Brain pericyte (primary cell): Measurements from ENCODE around the gene MB21D2.
"Not testable (repeated sequence)": the region's sequence is repeated elsewhere in the genome, so short reads cannot be mapped to it uniquely, and the experiment has no call there.

Source experiments
- DNase-seq: peaks from one replicate; pipeline ENCODE4 v3.0.0-alpha.2; 2012; ENCODE audit warnings: low read depth, low spot score

MB21D2 gene, protein sequence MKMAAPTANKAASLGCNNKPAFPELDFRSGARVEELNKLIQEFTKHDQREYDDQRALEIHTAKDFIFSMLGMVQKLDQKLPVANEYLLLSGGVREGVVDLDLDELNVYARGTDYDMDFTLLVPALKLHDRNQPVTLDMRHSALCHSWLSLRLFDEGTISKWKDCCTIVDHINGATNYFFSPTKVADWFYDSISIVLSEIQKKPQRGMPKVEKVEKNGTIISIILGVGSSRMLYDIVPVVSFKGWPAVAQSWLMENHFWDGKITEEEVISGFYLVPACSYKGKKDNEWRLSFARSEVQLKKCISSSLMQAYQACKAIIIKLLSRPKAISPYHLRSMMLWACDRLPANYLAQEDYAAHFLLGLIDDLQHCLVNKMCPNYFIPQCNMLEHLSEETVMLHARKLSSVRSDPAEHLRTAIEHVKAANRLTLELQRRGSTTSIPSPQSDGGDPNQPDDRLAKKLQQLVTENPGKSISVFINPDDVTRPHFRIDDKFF

DNA sequence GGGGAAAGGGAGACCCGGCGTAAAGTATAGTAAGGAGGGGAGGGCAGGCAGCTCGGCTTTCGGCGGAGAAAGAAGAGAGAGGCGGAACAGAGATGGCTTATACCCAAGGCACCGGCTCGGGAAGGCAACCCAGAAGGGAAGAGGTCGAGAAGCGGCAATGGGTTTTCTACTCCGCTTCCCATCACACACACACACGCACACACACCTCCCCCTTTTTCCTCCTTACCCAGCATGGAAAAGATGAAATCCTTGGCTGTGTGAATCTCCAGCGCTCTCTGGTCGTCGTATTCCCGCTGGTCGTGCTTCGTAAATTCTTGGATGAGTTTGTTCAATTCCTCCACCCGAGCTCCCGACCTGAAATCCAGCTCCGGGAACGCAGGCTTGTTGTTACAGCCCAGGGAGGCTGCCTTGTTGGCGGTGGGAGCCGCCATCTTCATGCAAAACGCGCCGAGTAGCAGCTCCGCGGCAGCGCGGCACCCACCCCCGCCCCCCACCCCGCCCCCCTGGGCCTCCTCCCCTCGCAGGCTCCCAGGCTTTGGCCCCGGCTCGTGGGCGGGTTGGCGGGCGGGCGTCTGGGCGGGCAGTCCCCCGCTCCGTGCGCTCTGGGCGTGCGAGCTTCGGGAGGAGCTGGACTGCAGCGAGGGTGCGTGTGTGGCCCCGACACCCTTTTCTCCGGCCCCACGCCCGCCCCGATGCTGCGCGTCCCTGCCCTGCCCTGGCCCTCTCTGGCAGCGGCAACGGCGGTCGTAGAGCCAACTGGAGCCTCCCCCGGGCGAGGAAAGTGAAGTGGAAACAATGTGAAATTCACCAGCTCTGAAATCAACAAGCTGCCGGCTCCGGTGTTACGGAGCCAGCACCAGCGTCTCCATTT is at the start of gene MB21D2:
MB21D2 (minus strand) TSS at position 453 of the 871 bp plus-strand sequence; CDS start at position 437, 16 bp downstream.
- peak; percentile 27 for DNase-seq

DNA sequence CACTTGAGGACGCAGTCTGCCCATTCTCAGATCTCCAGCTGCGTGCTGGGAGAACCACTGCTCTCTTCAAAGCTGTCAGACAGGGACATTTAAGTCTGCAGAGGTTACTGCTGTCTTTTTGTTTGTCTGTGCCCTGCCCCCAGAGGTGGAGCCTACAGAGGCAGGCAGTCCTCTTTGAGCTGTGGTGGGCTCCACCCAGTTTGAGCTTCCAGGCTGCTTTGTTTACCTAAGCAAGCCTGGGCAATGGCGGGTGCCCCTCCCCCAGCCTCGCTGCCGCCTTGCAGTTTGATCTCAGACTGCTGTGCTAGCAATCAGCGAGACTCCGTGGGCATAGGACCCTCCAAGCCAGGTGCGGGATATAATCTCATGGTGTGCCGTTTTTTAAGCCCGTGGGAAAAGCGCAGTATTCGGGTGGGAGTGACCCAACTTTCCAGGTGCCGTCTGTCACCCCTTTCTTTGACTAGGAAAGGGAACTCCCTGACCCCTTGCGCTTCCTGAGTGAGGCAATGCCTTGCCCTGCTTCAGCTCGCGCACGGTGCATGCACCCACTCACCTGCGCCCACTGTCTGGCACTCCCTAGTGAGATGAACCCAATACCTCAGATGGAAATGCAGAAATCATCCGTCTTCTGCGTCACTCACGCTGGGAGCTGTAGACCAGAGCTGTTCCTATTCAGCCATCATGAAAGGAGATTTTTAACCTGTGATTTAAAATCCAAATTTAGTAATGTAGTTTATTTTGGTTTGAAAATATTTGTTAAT is 47.5 kb upstream of the MB21D2 start:
- DNase-seq = not testable (repeated sequence)

DNA sequence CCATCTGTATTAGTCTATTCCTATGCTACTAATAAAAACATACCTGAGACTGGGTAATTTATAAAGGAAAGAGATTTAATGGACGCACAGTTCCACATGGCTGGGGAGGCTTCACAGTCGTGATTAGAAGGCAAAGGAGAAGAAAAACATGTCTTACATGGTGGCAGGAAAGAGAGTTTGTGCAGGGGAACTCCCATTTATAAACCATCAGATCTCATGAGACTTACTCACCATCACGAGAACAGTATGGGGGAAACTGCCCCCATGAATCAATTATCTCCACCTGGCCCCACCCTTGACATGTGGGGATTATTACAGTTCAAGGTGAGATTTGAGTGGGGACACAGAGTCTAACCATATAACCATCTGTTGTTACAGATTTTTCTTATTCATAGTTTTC is 42.1 kb upstream of the MB21D2 start:
- no peak for DNase-seq

DNA sequence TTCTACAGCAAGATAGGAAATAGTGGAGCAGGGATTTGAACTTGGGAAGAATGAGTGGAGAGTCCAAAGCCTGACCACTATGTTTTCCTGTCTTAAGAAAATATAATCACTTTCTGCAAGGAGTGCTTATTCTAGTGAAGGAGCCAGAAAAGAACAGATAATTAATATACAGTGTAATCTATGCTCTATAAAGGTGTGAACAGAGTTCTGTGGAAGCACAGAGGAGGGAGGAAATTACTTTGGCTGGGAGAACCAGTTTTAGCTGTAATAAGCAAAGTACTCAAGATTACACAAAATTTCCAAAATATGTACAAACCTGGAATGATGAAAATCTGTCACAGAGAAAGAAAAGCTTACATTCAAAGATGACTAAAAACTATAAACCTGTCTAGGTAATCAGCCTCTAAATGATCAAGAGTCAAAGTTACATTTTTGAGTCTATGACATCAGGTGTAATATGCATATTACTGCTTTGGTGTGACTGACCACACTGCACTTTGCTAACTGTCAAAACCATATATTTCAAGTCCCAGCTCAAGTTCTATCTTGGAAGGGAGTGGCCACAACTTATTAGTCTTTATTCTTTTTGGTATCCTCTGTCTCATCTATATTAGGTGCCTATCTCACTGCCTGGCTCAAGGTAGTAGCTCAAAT is 40.7 kb upstream of the MB21D2 start:
- DNase-seq = no peak

DNA sequence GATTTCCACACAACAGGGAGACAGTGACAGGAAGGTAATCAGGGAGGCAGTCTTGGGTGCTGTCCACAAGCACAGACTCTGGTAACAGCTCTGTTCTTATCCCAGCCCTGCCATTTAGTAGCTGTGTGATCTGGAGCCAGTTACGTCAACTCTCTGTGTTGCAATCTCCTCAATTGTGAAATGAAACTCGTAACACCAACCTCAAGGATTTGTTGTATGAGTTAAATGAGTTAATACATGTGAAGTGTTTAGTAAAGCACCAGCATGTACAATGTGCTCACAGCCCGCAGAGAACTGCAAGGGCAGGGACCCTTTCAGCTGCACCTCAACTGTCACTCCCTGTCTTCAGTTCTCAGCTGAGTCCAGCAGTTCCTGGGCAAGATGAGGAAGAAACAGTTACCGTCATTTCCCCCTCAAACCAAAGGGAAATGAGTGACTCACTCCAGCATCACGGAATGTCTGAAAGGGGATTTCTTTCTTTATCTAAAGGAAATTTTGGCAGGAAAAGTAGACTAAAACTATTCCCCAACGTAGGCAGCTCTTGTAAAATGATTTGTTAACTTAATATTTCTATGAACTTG is 39.9 kb upstream of the MB21D2 start:
- DNase-seq = peak; percentile 7

DNA sequence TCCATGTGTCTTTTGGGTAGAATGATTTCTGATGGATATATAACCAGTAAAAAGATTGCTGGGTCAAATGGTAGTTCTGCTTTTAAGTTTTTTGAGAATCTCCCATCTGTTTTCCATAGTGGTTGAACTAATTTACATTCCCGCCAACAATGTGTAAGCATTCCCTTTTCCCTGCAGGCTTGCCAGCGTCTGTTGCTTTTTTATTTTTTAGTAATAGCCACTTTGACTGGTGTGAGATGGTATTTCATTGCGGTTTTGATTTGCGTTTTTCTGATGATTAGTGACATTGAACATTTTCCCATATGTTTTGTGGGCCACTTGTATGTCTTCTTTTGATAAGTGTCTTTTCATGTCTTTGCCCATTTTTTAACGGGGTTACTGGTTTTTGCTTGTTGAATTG is 36.3 kb upstream of the MB21D2 start:
- no peak for DNase-seq

DNA sequence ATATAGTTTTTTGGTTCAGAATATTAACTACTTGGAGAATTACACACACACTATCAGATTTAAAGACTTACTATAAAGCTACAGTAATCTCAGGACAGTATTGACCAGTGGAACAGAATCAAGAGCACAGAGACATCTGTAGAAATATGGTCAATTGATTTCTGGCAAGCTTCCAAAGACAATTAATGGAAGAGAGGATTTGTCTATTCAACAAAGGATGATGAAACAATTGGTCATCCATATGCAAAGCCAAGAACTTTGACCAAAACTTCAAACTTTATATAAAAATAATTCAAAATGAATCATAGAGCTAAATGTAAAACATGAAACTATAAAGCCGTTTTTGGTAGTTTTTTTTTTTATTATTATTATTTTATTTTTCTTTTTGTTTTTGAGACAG is 29.8 kb upstream of the MB21D2 start:
- no peak for DNase-seq

DNA sequence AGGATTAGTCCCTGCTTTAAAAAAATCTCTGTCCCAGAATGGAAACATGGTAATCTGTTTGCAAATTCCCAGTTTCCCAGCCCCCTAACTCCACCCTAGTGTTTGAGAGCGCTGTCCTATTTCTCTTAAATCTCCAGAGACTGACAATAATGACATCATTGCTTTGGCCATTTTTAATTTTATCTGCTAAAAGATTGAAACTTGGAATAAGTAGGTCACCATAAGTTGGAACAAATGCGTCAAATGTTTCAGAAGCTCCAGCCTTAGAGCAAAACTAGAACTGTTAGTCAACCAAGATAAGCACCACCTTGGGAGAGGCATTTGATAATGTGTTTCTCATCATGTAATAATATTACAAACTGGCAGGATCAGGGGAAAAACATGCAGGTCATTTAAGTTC is 25.7 kb upstream of the MB21D2 start:
- no peak for DNase-seq

DNA sequence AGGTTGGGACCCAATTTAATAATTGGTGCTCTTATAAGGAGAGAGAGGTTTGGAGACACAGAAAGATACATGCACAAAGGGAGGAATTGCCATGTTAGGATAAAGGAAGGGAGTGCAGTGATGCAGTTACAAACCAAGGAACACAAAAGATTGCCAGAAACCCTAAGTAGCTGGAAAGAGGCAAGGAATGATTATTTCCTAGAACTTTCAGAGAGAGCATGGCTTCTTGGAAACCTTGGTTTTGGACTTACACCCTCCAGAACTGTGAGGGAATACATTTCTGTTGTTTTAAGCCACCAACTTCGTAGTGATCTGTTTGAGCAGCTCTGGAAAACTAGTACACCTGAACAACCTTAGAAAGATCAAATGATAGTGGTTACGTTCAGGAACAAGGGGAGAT is 25.0 kb upstream of the MB21D2 start:
- no peak for DNase-seq

DNA sequence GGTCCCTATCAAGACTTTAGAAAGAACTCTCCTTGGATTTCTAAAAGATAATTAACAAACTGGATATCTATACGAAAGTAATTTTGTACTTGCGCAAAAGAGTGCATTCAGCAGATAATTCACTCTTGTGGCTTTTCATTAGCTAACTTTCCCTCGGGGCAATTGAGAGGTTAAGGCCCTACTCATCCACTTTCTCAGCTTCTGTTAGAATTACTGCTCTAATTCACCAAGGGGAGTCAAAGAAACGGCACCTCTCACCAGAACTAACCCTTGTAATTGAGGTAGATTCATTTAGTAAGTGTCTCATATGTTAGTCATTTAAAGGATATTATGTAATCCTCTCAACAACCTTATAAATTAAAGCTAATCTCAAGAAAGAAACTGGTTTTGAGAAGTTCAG is 22.5 kb upstream of the MB21D2 start:
- DNase-seq = no peak

DNA sequence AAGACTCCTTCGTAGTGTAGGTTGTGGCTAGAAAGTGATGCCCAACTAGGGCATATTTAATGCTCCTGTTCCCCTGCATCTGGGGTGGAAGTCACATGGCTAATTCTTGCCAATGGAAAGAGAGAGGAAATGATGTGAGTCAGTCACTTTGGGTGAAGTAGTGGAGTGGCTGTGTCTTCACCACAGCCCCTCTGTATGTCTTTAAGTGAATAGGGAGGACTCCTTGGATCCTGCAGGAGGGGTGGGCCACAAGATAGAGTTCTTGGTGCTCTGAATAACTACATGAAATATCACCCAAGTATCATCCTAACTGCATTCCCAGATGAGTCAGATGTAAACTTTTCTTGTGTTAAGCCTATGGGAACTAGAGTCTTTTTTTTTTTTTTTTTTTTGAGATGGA is 17.8 kb upstream of the MB21D2 start:
- no peak for DNase-seq

DNA sequence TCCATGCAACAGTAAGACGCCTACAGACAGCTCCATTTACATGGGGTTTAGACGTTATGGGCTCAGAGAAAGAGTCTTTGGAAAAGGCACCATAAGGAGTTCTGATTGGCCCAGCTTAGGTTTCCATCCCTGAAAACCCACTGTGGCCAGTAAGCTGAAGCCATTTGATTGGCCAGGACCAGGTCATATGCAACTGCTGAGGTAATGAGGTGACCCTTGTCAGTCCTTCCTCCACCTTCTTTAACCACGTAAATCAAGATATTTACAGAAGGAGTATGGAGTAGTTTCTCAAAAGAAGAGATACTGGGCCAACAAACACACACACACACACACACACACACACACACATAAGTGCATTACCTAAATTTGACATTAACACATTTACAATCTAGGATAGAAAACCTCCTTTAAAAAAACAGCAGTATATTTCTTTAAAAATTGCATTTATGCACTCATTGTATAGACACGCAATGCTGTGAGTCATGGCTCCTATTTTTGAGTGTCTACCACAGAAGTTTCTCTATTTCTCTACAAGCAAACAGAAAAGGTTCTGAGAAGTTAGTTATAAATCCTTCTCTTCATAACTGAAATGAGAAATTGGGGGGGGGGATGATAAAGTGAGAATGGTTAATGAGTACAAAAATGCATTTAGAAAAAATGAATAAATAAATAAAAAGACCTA is 16.3 kb upstream of the MB21D2 start:
- no peak for DNase-seq

DNA sequence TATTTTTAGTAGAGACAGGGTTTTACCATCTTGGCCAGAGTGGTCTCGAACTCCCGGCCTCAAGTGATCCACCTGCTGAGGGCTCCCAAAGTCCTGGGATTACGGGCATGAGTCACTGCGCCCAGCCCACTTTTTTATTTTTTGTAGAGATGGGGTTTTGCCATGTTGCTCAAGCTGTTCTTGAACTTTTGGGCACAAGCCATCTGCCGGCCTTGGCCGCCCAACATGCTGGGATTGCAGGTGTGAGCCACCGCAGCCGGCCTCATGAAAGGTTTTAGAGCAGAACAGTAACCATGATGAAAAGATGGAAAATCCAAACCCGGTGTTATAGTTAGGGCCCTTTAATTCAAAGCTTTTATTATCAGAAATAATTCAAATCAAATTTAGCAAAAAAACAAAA is 15.6 kb upstream of the MB21D2 start:
- no peak for DNase-seq

DNA sequence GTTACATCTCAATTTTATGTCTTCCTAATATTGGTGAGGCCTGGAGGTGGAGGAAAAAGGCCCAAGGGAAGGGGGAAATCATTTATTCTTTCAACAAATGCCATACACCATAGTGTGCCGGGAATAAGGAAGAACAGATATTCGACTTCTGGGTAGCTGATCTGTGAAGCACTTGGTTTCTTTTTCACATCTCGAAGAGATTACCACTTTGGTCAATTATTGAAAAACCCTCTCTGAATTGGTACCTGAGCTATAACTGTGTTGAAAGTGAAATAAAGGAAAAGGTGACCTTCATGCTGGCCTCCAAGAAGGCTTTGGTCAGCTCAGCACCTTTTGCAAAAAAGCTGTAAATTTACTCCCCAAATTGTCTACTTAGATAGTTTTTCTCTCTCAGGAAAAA is 14.2 kb upstream of the MB21D2 start:
- DNase-seq = no peak

DNA sequence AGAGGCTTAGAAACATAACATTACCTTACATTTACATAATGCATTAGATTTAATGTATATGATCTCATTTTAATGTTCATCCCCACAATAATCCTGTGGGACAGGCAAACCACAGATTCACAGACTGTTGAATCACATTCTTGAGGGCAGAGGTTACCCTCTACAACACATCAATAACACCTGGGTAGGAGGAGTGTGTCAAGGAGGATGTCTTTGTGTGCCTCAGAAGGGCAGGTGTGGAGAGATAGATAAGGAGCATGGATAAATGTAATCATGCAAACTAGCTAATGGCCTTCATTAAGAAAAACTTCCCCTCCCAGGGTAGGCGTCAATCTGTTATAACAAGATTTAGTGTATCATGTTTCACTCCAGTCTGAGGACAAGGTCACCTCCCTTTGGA is 12.9 kb upstream of the MB21D2 start:
- DNase-seq = no peak

DNA sequence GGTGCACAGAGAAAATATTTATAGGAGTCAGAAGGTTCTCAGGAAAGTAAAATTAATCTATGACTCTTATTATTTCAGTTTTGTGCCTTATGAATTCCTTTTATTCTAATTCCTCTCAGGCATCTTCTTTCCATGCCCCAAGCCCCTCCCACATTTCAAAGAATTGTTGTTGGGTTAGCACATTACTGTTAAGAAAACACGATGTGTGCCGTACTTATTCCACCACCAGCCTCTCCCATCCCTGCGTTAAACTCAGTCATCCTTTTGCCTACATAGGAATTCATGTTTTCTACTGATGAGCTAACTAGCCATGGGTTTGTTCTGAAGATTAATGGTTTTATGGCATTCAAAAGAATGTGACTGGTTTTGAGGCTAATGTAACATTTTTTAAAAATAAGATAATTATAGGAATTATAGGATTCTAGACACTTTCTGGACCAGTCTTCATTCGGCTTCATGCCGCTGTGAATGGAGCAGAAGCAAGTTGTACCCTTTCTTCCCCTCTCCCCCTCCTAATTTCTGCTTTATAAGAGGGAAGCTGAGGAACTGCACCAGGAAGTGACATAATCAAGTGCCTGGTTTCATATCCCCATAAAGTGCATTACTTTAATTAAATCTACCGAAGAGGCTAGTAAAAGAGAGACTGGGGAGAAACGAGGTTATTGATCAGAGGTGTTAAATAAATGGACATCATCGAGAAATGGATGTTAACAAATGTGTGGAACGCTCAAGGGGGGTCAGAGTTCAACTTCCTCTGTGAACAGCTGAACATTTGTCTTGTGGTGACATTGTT is 12.3 kb upstream of the MB21D2 start:
- DNase-seq = no peak

DNA sequence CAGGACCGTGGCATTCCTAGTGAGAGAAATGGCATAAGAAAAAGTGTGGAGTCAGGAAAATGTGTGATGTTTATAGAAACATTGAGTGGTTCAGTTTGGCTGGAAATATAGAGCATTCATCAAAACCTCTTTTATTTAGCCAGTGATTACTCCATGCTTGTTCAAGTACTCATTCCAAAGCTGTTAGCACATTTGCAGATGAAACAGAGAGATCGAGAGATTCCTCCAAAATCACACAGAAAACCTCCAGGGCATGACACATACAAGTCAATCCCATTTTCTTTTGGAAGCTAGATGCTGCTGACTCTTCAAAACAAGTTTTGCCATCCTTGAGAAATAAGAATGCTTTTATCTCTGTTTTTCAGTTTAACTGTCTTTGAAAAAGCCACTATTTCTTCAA is 11.5 kb upstream of the MB21D2 start:
- DNase-seq = no peak

DNA sequence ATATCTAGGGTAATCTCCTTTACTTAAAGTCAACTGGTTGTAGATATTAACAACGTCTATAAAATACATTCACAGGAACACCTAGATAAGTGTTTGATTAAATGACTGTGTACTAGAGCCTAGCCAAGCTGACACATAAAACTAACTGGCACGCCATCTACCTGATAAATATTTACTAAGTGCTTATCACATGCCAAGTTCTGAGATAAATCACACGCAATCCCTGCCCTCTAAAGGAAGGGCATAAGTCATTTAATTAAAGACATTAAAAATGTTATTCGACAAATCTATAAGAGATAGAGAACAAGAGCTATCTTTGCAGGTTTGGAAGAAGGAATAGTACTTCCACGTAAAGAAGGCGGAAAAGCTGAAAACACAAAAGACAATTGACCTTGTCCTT is 11.1 kb upstream of the MB21D2 start:
- DNase-seq = no peak

DNA sequence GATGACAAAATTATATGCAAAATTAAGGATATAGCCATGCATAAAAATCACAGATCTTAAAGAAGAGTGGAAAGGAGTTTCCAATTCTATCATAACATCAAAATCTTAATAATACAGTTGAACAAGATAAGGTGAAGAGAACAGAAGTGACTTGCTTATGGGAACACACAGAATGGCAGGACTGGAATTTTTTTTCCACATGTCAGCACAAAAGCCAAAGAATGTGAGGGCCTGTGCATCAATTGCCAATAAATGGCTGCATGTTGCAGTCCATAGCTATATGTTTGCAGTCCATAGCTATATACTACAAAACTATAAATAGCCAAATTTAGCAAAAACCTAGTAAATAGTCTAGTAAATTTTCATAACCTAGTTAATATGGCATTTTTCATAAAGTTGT is 10.4 kb upstream of the MB21D2 start:
- no peak for DNase-seq

DNA sequence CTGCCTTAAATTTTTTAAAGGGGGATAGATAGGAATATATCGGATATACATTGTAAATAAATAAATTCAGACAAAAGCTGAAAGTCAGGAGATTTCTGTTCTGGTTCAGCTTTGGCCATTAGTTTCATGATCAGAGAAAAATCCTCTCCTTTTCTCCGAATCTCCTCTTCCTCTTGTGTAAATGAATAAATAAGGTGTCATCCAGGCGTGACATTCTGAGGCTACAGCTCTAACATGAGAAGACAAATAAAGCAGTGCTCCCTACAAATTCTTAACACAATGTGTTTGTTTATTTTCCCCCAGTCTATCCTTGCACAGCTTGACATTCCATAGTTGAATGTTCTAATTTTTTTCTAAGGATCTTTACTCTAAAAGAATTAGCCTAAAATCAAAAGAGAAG is 9.4 kb upstream of the MB21D2 start:
- DNase-seq = no peak
